Endothelial cell of umbilical vein (primary cell): Measurements from ENCODE around the gene ATP2C2.
"Not testable (repeated sequence)": the region's sequence is repeated elsewhere in the genome, so short reads cannot be mapped to it uniquely, and the experiment has no call there.

Source experiments
- GATA2 ChIP-seq: IDR thresholded peaks from 2 replicates; pipeline ENCODE4 v1.7.0; 2011; ENCODE audit warnings: low read depth, mild to moderate bottlenecking, moderate library complexity, mixed read lengths, low read length; ENCODE audit not compliant: insufficient read length, insufficient read depth
- POLR2AphosphoS5 ChIP-seq: IDR thresholded peaks from 2 replicates; pipeline ENCODE4 v1.6.1; 2012; ENCODE audit warnings: low read depth, mild to moderate bottlenecking, control low read depth, low read length, moderate library complexity; ENCODE audit not compliant: insufficient read depth
- TF ChIP-seq, protein P1 (sequence below), 2 donors: IDR thresholded peaks; 1 replicate in 1 of 2; 2 replicates in 1 of 2; pipeline ENCODE4 v1.5.1; 2011; ENCODE audit warnings: low read length in 2 of 2, mild to moderate bottlenecking in 2 of 2, moderate library complexity in 2 of 2, control low read depth in 1 of 2, inconsistent platforms in 1 of 2, low read depth in 1 of 2; ENCODE audit not compliant: insufficient read depth in 1 of 2; ENCODE audit errors: extremely low read depth in 1 of 2
- TF ChIP-seq, protein P2 (sequence below): IDR thresholded peaks from 2 replicates; pipeline ENCODE4 v1.6.1; 2011; ENCODE audit not compliant: insufficient read depth, insufficient read length

GRCh38 chr16:84451010-84451676 is 82.8 kb downstream of the ATP2C2 start:
- not testable (repeated sequence) for TF ChIP-seq POLR2AphosphoS5, GATA2
- TF ChIP-seq, protein P1, sequence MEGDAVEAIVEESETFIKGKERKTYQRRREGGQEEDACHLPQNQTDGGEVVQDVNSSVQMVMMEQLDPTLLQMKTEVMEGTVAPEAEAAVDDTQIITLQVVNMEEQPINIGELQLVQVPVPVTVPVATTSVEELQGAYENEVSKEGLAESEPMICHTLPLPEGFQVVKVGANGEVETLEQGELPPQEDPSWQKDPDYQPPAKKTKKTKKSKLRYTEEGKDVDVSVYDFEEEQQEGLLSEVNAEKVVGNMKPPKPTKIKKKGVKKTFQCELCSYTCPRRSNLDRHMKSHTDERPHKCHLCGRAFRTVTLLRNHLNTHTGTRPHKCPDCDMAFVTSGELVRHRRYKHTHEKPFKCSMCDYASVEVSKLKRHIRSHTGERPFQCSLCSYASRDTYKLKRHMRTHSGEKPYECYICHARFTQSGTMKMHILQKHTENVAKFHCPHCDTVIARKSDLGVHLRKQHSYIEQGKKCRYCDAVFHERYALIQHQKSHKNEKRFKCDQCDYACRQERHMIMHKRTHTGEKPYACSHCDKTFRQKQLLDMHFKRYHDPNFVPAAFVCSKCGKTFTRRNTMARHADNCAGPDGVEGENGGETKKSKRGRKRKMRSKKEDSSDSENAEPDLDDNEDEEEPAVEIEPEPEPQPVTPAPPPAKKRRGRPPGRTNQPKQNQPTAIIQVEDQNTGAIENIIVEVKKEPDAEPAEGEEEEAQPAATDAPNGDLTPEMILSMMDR (IDR thresholded peaks at IDR 0.05; ENCODE audit: extremely low read depth in 1 of 2, insufficient read depth in 1 of 2, low read depth in 1 of 2, low read length in 2 of 2), result not testable (repeated sequence)
- TF ChIP-seq, protein P2, sequence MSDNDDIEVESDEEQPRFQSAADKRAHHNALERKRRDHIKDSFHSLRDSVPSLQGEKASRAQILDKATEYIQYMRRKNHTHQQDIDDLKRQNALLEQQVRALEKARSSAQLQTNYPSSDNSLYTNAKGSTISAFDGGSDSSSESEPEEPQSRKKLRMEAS, result not testable (repeated sequence)
